Hematopoietic multipotent progenitor cell treated with erythropoietin and hydrocortisone succinate and interleukin-3 and kit ligand, for 8 days (in vitro differentiated cells): Measurements from ENCODE around the gene SYCE1.
A peak's percentile ranks its signal among the peaks of the same experiment; 100 is the strongest.
"Not testable (repeated sequence)": the region's sequence is repeated elsewhere in the genome, so short reads cannot be mapped to it uniquely, and the experiment has no call there.

Experiments
- DNase-seq: peaks from one replicate; pipeline ENCODE4 v3.0.0-alpha.2; 2015

The SYCE1 gene

GRCh38 chr10:133555521-133555920 lies 9.9 kb downstream of the SYCE1 start:
- no peak for DNase-seq

GRCh38 chr10:133554600-133554999 lies 10.8 kb downstream of the SYCE1 start:
- no peak for DNase-seq

- no peak for DNase-seq
Measured at GRCh38 chr10:133544506-133544905, 20.9 kb downstream of the SYCE1 start.

- DNase-seq = not testable (repeated sequence)
Measured at GRCh38 chr10:133541441-133541975, 23.9 kb downstream of the SYCE1 start.

GRCh38 chr10:133537546-133538545 lies 27.5 kb downstream of the SYCE1 start:
- DNase-seq = no peak

GRCh38 chr10:133536198-133536597 lies 29.2 kb downstream of the SYCE1 start:
- no peak for DNase-seq

GRCh38 chr10:133534417-133534816 lies 31.0 kb downstream of the SYCE1 start:
- no peak for DNase-seq

GRCh38 chr10:133532871-133533270 lies 32.5 kb downstream of the SYCE1 start:
- no peak for DNase-seq

- DNase-seq = no peak
Measured at GRCh38 chr10:133530506-133530905, 34.9 kb downstream of the SYCE1 start.

- DNase-seq = no peak
Measured at GRCh38 chr10:133529576-133529946, 35.8 kb downstream of the SYCE1 start.

- DNase-seq = peak; percentile 30
Measured at GRCh38 chr10:133528845-133529575, 36.4 kb downstream of the SYCE1 start.

- no peak for DNase-seq
Measured at GRCh38 chr10:133528296-133528844, 37.0 kb downstream of the SYCE1 start.

GRCh38 chr10:133527771-133528271 lies 37.6 kb downstream of the SYCE1 start:
- DNase-seq = no peak

- DNase-seq = no peak
Measured at GRCh38 chr10:133526957-133527588, 38.3 kb downstream of the SYCE1 start, which contains the start of gene CYP2E1. CYP2E1 (plus strand) TSS chr10:133527363; CDS start chr10:133527396, 33 bp downstream.

- no peak for DNase-seq
Measured at GRCh38 chr10:133525444-133525843, 39.9 kb downstream of the SYCE1 start.

- no peak for DNase-seq
Measured at GRCh38 chr10:133523631-133524203, 41.7 kb downstream of the SYCE1 start.

GRCh38 chr10:133520193-133520738 lies 45.1 kb downstream of the SYCE1 start:
- peak; percentile 80 for DNase-seq

- not testable (repeated sequence) for DNase-seq
Measured at GRCh38 chr10:133518517-133518916, 46.9 kb downstream of the SYCE1 start.

- DNase-seq = no peak
Measured at GRCh38 chr10:133516057-133516456, 49.3 kb downstream of the SYCE1 start.

GRCh38 chr10:133515471-133515870 lies 49.9 kb downstream of the SYCE1 start:
- no peak for DNase-seq

GRCh38 chr10:133511907-133512528 lies 53.4 kb downstream of the SYCE1 start:
- no peak for DNase-seq
